HCT116 (cell line): Measurements from ENCODE around the gene C11orf21.

Experiments used
- CTCF ChIP-seq, 3 experiments: fragments of 200-600 bp in 1 of 3; sonication (generic) in 1 of 3; IDR thresholded peaks in 2 of 3; conservative IDR thresholded peaks in 1 of 3; 2 replicates each; pipeline ENCODE4 v1.5.1; 2012 to 2017; ENCODE audit warnings: low read depth in 2 of 3, low read length in 2 of 3, antibody characterized with exemption in 1 of 3, borderline replicate concordance in 1 of 3, control low read depth in 1 of 3, mild to moderate bottlenecking in 1 of 3, mixed read lengths in 1 of 3, mixed run types in 1 of 3, moderate library complexity in 1 of 3; ENCODE audit not compliant: insufficient read depth in 1 of 3
- FOSL1 ChIP-seq: IDR thresholded peaks from 2 replicates; pipeline ENCODE4 v1.6.1; 2012; ENCODE audit warnings: low read depth

DNA sequence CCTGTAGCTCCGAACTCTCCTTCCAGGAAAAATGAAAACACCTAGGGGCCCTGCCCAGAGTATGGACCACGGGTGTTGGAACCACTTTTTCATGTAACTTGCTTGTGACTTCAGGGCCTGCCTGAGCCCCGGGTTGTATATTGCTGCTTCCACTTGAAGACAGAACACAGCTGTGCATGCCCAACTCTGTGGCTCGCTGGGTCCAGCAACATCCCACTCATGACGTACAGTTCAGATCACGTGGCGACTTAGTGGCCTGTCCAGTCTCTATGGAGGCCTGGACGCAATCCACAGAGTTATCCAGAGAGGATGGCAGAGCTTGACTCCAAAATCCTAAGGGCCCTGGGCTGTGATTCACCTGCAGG, 6.8 kb downstream of the C11orf21 start:
- TF ChIP-seq CTCF (IDR thresholded peaks at IDR 0.05 in 2 of 3, conservative IDR thresholded peaks at IDR 0.05 in 1 of 3; ENCODE audit: borderline replicate concordance in 1 of 3, insufficient read depth in 1 of 3, low read depth in 2 of 3, low read length in 2 of 3): no peak
- no peak for TF ChIP-seq FOSL1
